ENCODE data around the gene GRAMD2B. TPM values are rescaled to one million over a fixed set of nuclear protein-coding genes. Genes with fewer than 3 reads are reported as not detected.
A peak's percentile ranks its signal among the peaks of the same experiment; 100 is the strongest.

GRAMD2B gene
- total and polyA plus RNA-seq, 2 experiments from 2014 or later: 90.4 to 128 TPM

DNA sequence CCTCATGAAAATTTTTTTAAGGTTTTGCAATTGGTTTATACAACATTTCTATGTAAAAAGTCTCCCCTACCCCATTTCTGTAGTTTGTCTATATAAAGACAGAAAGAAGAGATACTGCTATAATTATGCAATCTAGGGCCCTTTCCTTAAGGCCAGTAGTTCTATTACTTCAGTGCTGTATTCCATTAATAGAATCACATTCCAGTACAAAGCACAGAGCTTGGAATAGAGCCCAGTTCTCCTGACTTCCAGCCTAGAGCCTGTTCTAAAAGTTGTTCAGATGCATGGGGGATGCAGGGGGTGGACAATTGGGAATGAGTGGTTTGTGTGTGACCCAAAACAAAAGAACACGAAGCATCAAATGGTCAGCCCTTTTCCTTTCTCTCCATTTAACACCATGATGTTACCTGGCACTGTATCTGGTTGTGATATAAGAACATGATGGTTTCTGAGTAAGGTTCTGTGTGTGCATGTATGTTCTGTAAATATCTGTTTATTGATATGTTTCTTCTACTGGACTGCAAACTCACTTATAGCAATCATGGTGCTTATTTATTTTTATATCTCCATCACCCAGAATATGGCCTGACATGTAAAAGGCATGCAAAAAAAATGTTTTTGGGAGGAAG, 8.2 kb upstream of the GRAMD2B start:
- H3K27ac ChIP-seq: no peak overlapping the region; the same call in 1 of the 2 replicates
- no peak for TF ChIP-seq EZH2phosphoT487 (IDR thresholded peaks at IDR 0.05; ENCODE audit: insufficient read depth, low read depth)
- no peak for TF ChIP-seq EZH2 (IDR thresholded peaks at IDR 0.05; ENCODE audit: insufficient read depth, poor library complexity, severe bottlenecking)
- H3K27me3 ChIP-seq (replicated peaks; ENCODE audit: insufficient read depth): no peaks in the 10 kb centered on the region
- peaks cover 25% of the 10 kb centered on the region for H3K4me1 ChIP-seq (ENCODE audit: insufficient read depth)
- in situ Hi-C loops (cut with MboI): no loop called here
- H2AFZ ChIP-seq: peak overlapping the region; percentile 43
- peak; percentile 74 for DNase-seq
- no peaks in the 10 kb centered on the region for H3K79me2 ChIP-seq (ENCODE audit: insufficient read depth)
- no peak overlapping the region for H3K4me3 ChIP-seq
- peak overlapping the region; percentile 33 for H3K4me2 ChIP-seq (ENCODE audit: unreplicated experiment)
- no peaks in the 10 kb centered on the region; the same call in 1 of the 2 replicates for H3K9me2 ChIP-seq (ENCODE audit: insufficient read depth)
- H3K9ac ChIP-seq: no peak overlapping the region
- H3K9me3 ChIP-seq (ENCODE audit: low read depth): no peaks in the 10 kb centered on the region
- H3F3A ChIP-seq (ENCODE audit: insufficient read depth): peaks cover 11% of the 10 kb centered on the region; the same call in 1 of the 2 replicates
- no peaks in the 10 kb centered on the region for H4K20me1 ChIP-seq (ENCODE audit: insufficient read depth)
- H3K36me3 ChIP-seq (ENCODE audit: low read depth): no peaks in the 10 kb centered on the region
- 8 to 9% methylated on average over 1 of the region's 1 CpG for WGBS, 2 experiments (ENCODE audit: low coverage in 1 of 2, low lambda C conversion rate in 2 of 2, missing lambda C conversion rate in 2 of 2)

DNA sequence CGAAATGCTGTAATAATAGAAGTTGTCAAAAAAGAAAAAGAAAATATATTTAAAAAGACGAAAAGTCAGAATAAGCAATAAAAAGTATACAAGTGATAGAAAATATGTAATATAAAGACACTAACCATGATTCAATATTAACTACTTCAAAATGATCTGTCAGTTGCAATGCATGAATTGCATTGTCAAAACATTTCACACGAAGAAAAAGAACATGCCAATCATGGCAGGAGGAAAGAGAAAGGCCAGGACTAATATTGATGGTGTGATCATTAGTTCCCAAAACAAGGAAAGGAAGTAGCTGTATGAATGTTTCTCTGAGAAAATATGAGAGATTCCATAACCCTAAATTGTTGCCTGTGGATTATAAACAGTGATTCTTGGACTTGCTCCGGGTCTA, 7.4 kb upstream of the GRAMD2B start:
- Histone ChIP-seq H3K9me3 (ENCODE audit: low read depth) (no peaks in the 10 kb centered on the region), H3K9ac (no peak overlapping the region), H3K79me2 (ENCODE audit: insufficient read depth) (no peaks in the 10 kb centered on the region), H3K27me3 (replicated peaks; ENCODE audit: insufficient read depth) (no peaks in the 10 kb centered on the region), H2AFZ (peak overlapping the region; percentile 43), H3K4me3 (no peak overlapping the region), H3K36me3 (ENCODE audit: low read depth) (no peaks in the 10 kb centered on the region), H3K4me1 (ENCODE audit: insufficient read depth) (peaks cover 25% of the 10 kb centered on the region), H3F3A (ENCODE audit: insufficient read depth) (peaks cover 11% of the 10 kb centered on the region; the same call in 1 of the 2 replicates), H3K27ac (no peak overlapping the region), H4K20me1 (ENCODE audit: insufficient read depth) (no peaks in the 10 kb centered on the region), H3K4me2 (ENCODE audit: unreplicated experiment) (peak overlapping the region; percentile 33), H3K9me2 (ENCODE audit: insufficient read depth) (no peaks in the 10 kb centered on the region; the same call in 1 of the 2 replicates)
- in situ Hi-C loops (cut with MboI): no loop called here
- no peak for DNase-seq
- WGBS, 2 experiments (ENCODE audit: low coverage in 1 of 2, low lambda C conversion rate in 2 of 2, missing lambda C conversion rate in 2 of 2): 64 to 66% methylated on average over 4 of the region's 4 CpGs
- TF ChIP-seq EZH2 (IDR thresholded peaks at IDR 0.05; ENCODE audit: insufficient read depth, poor library complexity, severe bottlenecking) (no peak), EZH2phosphoT487 (IDR thresholded peaks at IDR 0.05; ENCODE audit: insufficient read depth, low read depth) (no peak)

DNA sequence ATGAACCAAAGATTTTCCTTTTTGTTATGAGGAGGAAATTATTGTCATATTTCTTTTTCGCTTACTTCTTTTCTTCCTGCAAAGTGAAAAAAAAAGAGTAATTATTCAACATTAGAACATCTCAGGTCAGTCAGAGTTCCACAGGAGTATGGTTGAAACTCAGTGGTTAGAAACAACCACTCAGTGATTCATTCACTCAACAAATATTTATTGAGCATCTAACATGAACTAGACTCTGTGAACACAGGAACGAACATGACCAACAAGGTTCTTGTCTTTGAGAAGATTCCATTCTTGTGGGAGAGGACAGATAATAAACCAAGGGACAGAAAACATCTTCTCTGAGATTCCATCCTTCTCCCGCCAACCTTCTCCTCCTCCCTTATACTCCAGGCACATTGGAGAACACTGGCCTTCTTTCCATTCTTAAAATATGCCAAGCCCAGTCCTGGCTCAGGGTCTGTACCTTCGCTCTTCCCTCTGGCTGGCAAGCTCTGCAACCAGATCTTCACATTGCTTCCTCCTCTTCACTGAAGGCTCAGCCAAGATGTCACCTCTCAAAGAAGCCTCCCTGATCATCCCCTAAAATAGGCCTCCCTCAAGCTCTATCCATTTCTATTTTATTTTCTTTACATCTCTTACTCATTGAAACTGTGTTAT, 6.8 kb upstream of the GRAMD2B start:
- TF ChIP-seq EZH2phosphoT487 (IDR thresholded peaks at IDR 0.05; ENCODE audit: insufficient read depth, low read depth) (no peak), EZH2 (IDR thresholded peaks at IDR 0.05; ENCODE audit: insufficient read depth, poor library complexity, severe bottlenecking) (no peak)
- WGBS, 2 experiments (ENCODE audit: low coverage in 1 of 2, low lambda C conversion rate in 2 of 2, missing lambda C conversion rate in 2 of 2): 92 to 94% methylated on average over 4 of the region's 4 CpGs
- Histone ChIP-seq H3K4me3 (no peak overlapping the region), H3K27ac (no peak overlapping the region), H3K4me1 (ENCODE audit: insufficient read depth) (peaks cover 25% of the 10 kb centered on the region), H2AFZ (0 out of 2 replicates have a peak overlapping the region, but pooled peaks have one; percentile 33), H3K9ac (no peak overlapping the region), H4K20me1 (ENCODE audit: insufficient read depth) (no peaks in the 10 kb centered on the region), H3K27me3 (replicated peaks; ENCODE audit: insufficient read depth) (no peaks in the 10 kb centered on the region), H3K4me2 (ENCODE audit: unreplicated experiment) (no peak overlapping the region), H3K79me2 (ENCODE audit: insufficient read depth) (no peaks in the 10 kb centered on the region), H3K9me2 (ENCODE audit: insufficient read depth) (no peaks in the 10 kb centered on the region; the same call in 1 of the 2 replicates), H3F3A (ENCODE audit: insufficient read depth) (peaks cover 11% of the 10 kb centered on the region; the same call in 1 of the 2 replicates), H3K36me3 (ENCODE audit: low read depth) (no peaks in the 10 kb centered on the region), H3K9me3 (ENCODE audit: low read depth) (no peaks in the 10 kb centered on the region)
- in situ Hi-C loops (cut with MboI): no loop called here
- no peak for DNase-seq

DNA sequence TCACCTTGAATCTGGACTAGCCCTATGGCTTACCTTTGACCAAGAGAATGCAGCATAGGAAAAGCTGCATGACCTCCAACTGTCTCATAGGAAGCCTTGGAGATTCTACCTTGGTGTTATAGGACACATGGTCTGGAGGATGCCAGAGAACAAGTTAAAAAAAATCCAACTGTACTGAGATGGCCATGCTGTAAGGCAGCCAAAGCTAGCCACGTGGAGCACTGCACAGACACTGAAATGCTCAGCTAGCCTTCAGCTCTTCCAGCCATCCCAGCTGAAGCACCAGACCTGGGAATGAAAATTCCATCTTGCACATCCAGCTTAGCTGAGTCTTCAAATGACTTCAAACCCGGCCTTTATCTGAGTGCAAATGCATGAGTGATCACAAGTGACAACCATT, 6.0 kb upstream of the GRAMD2B start:
- Histone ChIP-seq H3K4me1 (ENCODE audit: insufficient read depth) (peaks cover 22% of the 10 kb centered on the region), H3K4me3 (no peak overlapping the region), H3F3A (ENCODE audit: insufficient read depth) (peaks cover 11% of the 10 kb centered on the region; the same call in 1 of the 2 replicates), H3K27ac (no peak overlapping the region), H3K79me2 (ENCODE audit: insufficient read depth) (no peaks in the 10 kb centered on the region), H3K27me3 (replicated peaks; ENCODE audit: insufficient read depth) (no peaks in the 10 kb centered on the region), H3K9me3 (ENCODE audit: low read depth) (no peaks in the 10 kb centered on the region), H3K9me2 (ENCODE audit: insufficient read depth) (no peaks in the 10 kb centered on the region; the same call in 1 of the 2 replicates), H4K20me1 (ENCODE audit: insufficient read depth) (no peaks in the 10 kb centered on the region), H3K9ac (no peak overlapping the region), H3K36me3 (ENCODE audit: low read depth) (no peaks in the 10 kb centered on the region), H3K4me2 (ENCODE audit: unreplicated experiment) (no peak overlapping the region), H2AFZ (no peak overlapping the region)
- no peak for TF ChIP-seq EZH2phosphoT487 (IDR thresholded peaks at IDR 0.05; ENCODE audit: insufficient read depth, low read depth)
- no peak for TF ChIP-seq EZH2 (IDR thresholded peaks at IDR 0.05; ENCODE audit: insufficient read depth, poor library complexity, severe bottlenecking)
- WGBS, 2 experiments (ENCODE audit: low coverage in 1 of 2, low lambda C conversion rate in 2 of 2, missing lambda C conversion rate in 2 of 2): 76 to 77% methylated on average over 2 of the region's 2 CpGs
- in situ Hi-C loops (cut with MboI): no loop called here
- DNase-seq: no peak

Data from GM23248 (cell line).